Measurements from ENCODE around the gene ATG9B.

GRCh38 chr7:151019130-151019447, 5.2 kb downstream of the ATG9B start:
- TF ChIP-seq POLR2A (IDR thresholded peaks at IDR 0.05; ENCODE audit: low read depth, low read length), result no peak
- TF ChIP-seq SPI1 (IDR thresholded peaks at IDR 0.05; ENCODE audit: low read depth, low read length), result no peak
- TF ChIP-seq TAF1 (IDR thresholded peaks at IDR 0.05; ENCODE audit: low read depth, low read length), result no peak
- TF ChIP-seq POLR2AphosphoS5 (IDR thresholded peaks at IDR 0.05; ENCODE audit: low read depth, low read length), result no peak
